Measurements from ENCODE around the gene AGBL4.
"Not testable (repeated sequence)": the region's sequence is repeated elsewhere in the genome, so short reads cannot be mapped to it uniquely, and the experiment has no call there.

AGBL4 gene

GRCh38 chr1:49408346-49408745, 615.4 kb downstream of the AGBL4 start:
- DNase-seq = no peak

- no peak for DNase-seq
Measured at GRCh38 chr1:49397086-49397485, 626.7 kb downstream of the AGBL4 start.

GRCh38 chr1:49394200-49394599, 629.6 kb downstream of the AGBL4 start:
- DNase-seq = no peak

GRCh38 chr1:49389699-49390098, 634.1 kb downstream of the AGBL4 start:
- DNase-seq = no peak

DNA sequence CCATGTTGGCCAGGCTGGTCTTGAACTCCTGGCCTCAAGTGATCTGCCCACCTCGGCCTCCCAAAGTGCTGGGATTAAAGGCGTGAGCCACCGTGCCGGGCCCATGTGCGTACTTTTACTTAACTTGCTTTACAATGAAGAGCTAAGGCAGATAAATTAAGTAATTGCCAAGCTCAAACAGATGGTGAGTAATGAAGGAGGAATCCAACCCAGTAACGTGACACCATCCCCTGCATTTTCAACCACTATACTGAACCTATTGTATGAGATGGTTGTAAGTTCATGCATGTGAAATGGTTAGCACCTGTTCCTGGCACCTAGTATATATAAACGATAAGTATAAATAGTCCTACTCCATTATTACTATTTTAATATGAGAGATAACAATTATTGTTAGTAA, 659.1 kb downstream of the AGBL4 start:
- DNase-seq = no peak

- no peak for DNase-seq
Measured at GRCh38 chr1:49363628-49364027, 660.1 kb downstream of the AGBL4 start.

GRCh38 chr1:49358036-49358435, 665.7 kb downstream of the AGBL4 start:
- DNase-seq = no peak

DNA sequence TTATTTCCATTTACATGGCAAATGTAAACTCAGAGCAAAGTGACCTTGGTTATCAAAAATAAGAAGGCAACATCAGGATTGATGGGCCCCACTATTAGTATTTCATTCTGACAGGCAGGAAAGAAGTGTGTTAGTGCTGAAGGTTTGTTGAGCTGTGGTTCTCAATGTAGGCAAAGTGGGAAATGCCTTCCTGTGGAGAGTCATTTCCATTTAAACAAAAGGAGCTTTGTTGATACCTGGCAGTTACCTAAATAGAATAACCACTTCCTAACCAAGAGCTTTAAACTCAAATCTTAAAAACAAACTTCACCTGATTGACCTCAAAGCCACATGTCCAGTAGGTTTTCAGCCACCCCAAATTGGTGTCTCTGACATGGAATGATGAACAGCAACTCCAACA, 667.2 kb downstream of the AGBL4 start:
- DNase-seq = no peak

DNA sequence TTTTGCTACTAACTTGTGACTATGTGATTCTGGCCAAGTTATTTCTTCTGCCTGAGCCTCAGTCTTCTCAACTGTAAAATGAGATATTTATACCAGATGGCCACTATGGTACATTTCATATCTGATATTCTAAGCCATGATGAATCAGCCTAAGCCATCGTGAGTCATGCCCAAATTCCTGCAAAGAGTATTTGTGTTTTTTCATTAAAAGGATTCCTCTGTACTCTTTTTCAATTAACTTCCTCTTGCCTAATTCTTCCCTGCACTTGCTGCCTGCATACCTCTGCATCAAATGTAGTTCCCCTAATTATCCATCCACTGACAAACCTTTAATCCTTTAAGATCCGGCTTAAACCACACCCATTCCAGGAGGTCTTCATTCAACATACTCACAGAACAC, 672.0 kb downstream of the AGBL4 start:
- DNase-seq = no peak

DNA sequence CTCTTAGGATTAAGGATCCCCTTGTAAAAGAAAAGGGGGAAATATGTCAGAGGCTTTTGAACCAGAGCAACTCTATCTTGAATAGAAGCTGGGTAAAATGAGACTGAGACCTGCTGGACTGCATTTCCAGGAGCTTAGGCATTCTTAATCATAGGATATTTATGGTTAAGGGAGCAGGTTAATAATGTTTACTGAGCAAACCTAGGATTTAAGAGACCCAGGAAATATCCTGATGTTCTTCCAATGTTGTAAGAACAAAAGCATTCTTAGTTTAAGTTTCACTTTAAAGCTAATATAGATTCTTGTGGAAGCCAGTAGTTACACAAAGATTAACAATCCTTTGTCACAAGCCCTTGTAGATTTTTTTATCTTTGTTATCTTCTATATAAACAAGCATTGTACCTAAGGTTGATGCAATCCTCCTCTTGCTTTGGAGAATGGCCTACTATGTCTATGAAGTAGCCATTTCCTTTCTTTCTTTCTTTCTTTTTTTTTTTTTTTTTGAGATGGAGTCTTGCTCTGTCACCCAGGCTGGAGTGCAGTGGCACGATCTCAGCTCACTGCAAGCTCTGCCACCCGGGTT, 676.9 kb downstream of the AGBL4 start:
- DNase-seq = no peak

DNA sequence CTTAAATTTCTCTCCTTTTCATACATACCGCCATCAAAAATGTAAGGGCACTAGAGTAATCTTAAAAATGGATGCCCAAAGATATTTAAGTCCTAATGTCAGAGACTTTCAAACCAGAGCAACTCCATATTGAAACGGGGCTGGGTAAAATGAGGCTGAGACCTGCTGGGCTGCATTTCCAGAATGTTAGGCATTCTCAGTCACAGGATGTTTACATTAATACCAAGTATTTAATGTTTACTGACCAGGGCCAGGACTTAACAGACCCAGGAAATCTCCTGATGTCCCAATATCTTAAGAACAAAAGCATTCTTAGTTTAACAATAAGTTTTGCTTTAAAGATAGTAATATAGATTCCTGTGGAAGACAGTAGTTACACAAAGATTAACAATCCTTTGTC, 683.2 kb downstream of the AGBL4 start:
- no peak for DNase-seq

- DNase-seq = no peak
Measured at GRCh38 chr1:49339043-49339442, 684.7 kb downstream of the AGBL4 start.

DNA sequence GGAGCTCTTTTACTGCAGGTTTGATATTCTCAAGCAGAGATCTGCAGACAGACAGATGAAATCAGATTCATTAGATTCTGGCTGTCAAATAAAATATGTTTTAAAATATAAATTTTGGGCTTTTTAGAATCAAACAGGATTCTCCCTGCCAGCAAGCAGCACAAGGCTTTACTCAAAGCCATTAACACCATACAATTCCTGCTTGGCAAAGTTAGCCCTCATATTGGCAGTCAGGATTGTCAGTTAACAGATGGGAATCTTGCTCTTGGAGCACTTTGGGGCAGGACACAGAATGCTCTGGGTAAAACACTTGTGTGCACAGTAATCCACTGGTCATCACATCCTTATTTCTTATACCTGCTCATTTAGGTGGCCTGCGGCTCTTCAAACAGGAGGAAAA, 686.5 kb downstream of the AGBL4 start:
- no peak for DNase-seq

DNA sequence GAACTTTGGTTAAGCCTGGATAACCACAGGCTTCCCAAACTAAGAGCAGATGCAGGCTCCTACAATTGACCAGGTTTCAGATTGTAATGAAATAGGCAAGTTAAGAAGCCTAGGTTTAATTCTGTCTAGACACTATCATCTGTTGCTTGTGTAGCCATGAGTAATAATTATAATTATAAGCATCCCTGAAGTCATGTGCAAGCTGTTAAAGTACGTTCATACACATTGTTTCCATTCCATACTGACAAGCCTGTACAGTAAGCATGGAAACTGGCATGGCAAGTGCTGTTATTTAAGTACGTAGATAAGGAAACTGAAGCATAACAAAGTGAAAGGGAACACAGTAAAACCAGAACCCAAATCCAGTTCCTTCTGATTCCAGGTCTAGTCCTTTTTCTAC, 689.8 kb downstream of the AGBL4 start:
- DNase-seq = no peak

DNA sequence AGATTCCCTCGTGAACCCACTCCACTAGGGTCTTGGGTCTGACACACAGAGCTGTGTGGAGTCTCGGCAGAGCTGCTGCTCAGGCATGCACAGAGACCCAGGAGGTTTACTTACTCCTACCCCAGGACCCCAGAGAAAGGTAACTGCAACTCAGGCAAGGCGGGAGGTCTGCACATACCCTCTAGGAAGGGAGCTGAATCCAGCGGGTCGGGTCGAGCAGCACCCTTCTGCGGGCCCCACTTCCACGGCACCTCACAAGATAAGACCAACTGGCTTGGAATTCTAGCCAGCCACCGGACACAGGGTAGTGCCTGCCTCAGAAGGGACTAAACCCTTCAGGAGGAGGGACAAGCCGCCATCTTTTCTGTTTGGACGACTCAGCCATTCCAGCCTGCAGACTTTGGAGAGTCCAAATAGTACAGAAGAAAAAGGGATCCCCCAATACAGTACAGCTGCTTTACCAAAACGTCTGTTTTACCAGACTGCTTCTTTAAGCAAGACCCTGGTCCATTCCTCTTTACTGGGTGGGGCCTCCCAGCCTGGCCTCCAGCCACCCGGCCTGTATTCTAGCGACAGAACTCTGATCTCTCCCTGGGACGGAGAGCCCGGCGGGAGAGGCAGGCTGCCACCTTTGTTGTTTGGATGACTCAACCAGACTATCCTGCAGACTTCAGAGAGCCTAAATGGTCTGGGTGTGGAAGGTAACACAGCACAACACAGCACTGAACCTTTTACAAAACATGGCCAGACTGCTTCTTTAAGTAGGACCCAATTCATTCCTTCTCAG, 692.5 kb downstream of the AGBL4 start:
- DNase-seq = no peak

DNA sequence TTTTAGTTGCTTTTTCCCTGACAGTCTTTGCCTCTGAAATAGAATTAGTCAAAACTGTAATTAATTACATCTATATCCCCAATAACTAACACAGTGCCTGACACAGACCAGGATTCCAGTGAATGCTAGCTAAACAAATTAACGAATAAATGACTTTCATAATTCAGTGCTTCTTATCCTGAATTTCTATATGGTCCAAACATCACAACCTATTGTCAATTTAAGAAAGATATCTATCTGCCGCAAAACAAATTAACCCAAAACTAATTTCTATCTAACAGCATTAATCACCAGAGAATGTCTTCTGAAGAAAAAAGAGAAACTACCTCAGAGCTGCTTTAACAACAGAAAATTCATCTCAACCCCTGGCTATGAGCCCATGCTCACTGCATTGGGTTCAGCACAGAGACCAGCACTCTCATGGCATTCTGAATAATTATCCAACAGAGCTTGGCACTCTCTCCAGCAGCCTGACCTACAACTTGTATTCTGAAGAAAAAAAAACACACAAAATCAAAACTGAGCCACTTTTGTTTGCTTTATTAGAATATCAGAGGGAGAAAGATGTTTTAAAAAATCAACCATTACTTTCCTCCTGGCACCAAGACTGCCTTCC, 699.7 kb downstream of the AGBL4 start:
- DNase-seq = no peak

DNA sequence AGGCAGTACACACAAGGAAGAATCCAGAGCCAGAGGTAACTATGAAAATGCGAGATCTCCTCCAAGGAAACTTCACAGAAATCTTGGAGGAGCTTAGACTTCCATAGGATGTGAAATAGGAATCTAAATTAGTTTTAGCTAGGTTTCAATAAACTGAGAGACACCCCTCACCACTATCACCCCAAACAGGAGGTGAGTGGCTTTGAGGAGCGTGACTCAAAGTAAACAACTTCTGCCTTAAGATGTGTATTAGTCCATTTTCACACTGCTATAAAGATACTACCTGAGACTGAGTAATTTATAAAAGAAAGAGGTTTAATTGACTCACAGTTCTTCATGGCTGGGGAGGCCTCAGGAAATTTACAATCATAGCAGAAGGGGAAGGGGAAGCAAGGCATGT, 703.3 kb downstream of the AGBL4 start:
- not testable (repeated sequence) for DNase-seq

DNA sequence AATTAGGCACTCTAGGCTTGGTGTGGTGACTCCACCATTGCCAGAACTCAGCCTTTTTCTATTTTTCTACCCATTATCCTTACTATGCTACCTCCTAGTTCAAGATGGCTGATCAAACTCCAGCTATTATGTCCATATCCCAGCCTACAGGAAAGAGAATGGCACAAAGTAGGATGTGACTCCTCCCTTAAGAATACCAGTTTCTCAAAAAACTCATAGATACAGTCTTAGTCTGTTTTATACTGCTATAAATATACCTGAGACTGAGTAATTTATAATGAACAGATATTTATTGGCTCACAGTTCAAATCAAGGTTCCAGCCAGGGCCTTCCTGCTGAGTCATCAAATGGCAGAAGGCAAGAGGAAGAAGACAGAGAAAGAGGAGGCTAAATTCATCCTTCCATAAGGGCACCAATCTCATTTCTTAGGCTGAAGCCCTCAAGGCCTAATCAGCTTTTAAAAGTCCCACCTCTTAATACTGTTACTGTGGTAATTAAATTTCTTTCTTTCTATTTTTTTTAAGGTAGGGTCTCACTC, 704.3 kb downstream of the AGBL4 start:
- DNase-seq = no peak

DNA sequence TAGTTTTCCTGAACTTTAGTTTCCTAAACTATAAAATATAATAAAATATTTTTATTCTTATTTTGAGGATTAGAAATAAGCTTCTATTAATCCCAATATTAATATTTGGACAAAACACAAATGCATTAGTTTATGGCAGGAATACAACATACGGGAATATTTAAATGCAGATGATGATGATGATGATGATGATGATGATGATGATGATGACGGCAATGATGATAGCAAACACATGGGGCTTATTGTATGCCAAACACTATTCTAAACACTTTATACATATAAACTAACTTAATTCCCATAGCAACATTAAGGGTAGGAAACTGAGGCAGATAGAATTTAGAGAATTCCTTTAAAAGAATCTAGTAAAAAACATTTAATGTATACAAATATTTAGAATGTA, 705.5 kb downstream of the AGBL4 start:
- DNase-seq = no peak

GRCh38 chr1:49307457-49307856, 716.3 kb downstream of the AGBL4 start:
- no peak for DNase-seq

- no peak for DNase-seq
Measured at GRCh38 chr1:49306507-49307070, 717.2 kb downstream of the AGBL4 start.

DNA sequence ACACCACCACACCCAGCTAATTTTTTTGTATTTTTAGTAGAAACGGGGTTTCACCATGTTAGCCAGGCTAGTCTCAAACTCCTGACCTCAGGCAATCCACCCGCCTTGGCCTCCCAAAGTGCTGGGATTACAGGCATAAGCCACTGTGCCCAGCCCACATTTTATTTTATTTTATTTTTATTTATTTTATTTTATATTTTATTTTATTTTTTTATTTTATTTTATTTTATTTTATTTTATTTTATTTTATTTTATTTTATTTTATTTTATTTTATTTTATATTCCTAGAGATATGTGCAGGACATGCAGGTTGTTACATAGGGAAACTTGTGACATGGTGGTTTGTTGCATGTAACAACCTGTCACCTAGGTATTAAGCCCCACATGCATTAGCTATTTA, 721.4 kb downstream of the AGBL4 start:
- DNase-seq = not testable (repeated sequence)

- no peak for DNase-seq
Measured at GRCh38 chr1:49298304-49298703, 725.5 kb downstream of the AGBL4 start.

DNA sequence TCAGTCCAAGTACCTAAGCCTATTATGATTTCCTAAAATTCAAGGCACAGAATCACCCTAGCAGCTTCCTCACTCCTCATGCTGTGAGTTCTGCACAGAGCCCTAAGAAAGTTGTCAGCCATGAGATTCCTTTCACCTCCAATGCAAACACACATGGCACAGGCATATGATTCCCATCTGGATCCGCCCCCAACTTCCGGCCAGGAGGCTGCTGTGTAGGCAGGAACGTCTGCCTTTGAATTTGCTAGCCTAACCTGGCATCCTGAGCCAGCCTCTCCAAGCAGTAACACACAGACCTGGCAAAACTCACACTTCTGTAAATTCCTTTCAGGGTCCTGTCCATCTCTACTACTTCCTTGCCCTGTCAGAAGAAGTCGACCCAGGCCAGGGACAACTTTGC, 726.0 kb downstream of the AGBL4 start:
- DNase-seq = no peak
